T-helper 22 cell (primary cell): ENCODE measurements around the gene TAL2.
A peak's percentile ranks its signal among the peaks of the same experiment; 100 is the strongest.
"Not testable (repeated sequence)": the region's sequence is repeated elsewhere in the genome, so short reads cannot be mapped to it uniquely, and the experiment has no call there.

Source experiments
- DNase-seq: peaks from one replicate; pipeline ENCODE4 v3.0.0-alpha.2; 2020; ENCODE audit warnings: low read depth

The TAL2 gene

GRCh38 chr9:105676351-105676923 lies 14.2 kb downstream of the TAL2 start:
- no peak for DNase-seq

DNA sequence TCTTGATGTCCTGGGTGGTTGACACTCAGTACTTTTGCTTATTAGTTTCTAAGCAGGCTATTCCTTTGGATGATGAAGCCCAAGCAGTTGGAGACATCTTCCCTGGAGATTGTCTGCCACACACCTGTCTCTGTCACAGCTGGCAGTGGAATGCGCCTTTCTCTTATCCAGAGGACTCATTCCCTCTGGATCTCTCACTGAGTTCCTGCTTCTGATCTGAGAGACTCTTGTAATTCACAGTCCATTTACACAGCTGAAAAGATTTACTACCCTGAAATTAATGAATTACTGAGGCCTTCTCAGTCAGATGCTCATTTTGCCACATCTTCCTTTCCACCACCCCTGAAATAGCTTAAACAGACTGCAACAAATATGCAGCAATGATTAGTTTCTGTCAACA lies 15.9 kb downstream of the TAL2 start:
- no peak for DNase-seq

- no peak for DNase-seq
These were observed 16.5 kb downstream of the TAL2 start for GRCh38 chr9:105678781-105679180.

DNA sequence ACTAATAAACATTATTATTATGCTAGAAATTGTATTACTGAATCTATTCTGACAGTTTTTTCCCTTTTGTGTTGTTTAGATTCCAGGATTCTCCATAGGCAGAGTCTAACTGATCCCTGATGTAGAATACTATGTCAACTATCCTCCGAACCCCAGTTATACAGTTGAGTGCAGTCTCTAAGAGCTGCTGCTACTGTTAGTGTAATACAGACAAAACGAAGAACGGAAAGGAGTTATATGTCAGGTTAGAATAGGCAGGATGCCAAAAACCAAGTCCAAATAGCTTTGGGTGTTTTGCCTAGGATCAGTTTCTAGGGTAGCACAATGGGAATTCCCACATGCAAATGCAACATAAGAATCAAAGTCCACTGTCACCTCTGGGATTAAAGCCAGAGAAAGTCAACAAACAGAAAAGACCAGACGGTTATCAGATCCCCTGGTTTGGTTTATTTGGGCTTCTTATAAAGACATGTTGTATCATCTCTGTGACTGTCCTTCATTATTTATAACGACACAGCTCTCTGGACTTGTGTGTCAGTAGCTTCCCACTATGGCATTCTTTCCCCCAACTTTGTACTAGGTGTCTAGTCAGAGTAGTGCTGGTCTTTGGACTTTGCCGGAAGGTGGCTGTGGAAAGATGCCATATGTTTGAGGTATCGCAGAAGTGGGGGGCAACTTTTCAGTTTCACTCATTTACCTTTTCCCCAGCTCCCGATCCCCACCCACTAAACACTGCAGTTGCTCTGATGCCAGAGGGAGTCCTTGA lies 17.2 kb downstream of the TAL2 start:
- no peak for DNase-seq

- no peak for DNase-seq
These were observed 19.1 kb downstream of the TAL2 start for GRCh38 chr9:105681313-105681712.

DNA sequence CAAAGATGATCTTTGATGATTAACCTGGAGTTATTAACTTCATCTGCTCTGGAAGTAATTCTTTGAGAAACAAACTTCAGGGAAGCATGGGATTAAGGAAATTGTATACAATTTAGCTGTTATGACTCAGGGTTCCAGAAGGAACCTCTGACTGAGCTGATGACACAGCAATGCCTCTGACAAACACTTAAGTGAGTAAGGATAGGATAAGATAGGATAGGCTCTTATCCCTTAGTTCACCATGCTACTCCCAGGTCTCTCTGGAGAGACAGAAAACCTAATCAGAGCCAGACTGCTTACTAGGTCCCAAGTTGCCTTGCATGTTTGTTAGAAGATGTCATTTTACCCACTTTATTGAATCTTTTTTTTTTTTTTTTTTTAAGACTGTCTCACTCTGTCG lies 19.5 kb downstream of the TAL2 start:
- DNase-seq: no peak

DNA sequence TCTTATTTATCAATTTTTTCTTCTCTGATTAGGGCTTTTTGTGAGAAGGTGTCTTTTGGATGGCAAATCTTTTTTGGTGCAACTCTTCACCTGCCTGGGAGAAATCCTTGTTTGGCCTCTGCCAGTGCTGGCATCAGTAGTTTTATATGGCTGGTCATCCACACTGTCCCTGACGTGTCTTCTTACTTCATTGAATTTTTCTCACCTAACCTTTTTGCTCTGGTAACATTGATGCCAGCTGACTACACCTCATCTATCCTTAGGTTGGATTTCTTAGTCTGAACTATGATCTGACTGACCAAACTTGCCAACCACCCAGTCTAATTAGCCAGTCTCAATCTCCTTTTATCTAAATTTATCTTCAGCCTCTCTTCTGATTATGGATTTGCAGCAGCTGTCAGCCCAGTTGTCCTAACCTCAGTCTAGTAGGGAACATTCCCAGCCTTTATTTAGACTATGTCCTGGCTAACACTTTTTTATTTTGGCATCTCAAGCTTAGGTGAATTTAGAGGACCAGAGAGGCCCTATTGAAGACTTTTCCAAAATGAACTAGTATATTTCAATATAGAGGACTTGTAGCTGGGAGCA lies 21.5 kb downstream of the TAL2 start:
- DNase-seq: no peak

DNA sequence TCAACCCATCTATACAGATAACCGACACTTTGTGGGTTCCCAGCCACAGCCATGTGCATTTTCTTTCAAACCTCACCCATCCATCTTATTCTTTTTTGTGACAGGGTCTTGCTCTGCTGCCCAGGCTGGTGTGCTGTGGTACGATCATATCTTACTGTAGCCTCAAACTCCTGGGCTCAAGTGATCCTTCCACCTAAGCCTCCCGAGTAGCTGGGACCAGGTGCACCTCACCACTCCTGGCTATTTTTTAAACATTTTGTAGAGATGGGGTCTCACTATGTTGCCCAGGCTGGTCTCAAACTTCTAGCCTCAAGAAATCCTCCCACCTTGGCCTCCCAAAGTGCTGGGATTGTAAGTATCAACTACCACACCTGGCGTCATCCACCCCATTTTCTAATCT lies 24.7 kb downstream of the TAL2 start:
- no peak for DNase-seq

GRCh38 chr9:105690742-105691141 lies 28.5 kb downstream of the TAL2 start:
- no peak for DNase-seq

GRCh38 chr9:105693435-105694189 lies 31.4 kb downstream of the TAL2 start:
- no peak for DNase-seq

GRCh38 chr9:105694190-105694847 lies 32.1 kb downstream of the TAL2 start, which contains the start of gene TMEM38B:
Gene TMEM38B (plus strand): TSS chr9:105694541. CDS start chr9:105694661, 120 bp downstream.
- peak; percentile 59 for DNase-seq

DNA sequence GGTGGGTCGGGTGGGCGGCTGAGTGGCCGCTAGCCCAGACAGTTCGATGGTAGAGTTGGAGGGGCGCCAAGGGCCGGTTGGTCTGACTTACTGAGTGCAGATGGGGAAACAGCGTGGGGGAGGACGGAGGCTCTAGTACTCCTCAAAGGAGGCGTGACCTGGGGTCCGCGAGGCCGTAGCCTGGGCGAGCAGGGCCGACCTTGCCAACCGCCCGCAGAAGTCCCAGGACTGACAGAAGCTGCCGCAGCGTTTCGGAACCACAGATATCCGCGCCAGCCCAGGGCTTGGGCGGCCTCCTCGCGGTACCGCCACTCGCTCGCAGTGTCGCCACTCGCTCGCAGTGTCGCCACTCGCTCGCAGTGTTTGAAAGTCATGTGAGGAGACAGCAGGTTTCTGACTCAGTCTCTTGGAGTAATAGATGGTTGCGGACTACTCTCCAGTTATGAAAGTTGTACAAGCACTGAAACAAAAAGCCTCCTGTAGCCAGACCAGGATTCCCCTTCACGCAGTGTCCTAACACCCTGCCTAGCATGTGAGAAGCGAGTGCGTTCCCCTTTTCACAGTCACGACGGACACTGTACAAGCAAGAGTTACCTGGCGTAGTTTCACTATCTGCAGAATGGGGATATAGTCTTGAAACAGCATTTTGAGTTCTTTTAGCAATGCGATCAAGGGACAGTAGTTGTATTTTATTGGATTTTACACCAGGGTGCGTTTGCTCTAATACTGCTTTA lies 32.8 kb downstream of the TAL2 start:
- DNase-seq: peak; percentile 11

DNA sequence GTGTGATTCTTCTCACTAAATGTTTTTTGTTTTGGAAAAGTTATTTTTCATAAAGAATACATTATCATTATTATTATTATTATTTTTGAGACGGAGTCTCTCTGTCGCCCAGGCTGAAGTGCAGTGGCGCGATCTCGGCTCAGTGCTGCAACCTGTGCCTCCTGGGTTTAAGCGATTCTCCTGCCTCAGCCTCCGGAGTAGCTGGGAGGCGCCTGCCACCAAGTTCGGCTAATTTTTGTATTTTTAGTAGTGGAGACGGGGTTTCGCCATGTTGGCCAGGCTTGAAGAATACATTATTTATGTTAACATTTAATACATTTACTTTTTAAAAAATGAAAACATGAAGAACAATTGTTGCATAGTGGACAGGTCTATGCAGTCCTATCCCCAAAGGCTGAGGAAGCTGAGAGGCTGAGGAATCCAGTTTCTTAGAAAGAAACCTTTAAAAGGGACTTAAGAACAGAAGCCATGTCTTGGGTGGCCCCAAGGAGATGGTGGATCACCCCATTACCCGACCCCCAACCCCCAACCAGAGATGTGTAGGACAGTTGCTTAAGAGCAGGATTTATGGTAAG lies 34.0 kb downstream of the TAL2 start:
- DNase-seq: no peak

DNA sequence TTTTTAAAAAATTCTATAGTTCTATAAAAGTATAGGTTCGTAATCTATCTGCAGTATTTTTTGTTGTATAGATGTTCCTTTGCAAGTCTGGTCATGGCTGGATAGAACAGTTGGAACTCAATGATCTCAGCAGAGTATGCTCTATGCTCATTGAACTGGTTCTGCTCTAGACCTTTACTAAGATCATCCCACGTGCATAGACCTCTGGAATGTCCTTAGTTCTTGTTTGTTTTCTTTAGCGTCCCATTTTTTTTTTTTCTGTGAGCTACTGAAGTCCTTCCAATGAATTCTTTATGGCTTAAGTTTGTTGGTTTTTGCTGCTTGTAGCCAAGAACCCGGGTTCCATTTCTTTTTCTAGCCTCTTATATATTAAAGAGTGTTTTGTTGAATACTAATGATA lies 35.6 kb downstream of the TAL2 start:
- DNase-seq: no peak

- DNase-seq: no peak
These were observed 36.2 kb downstream of the TAL2 start for GRCh38 chr9:105698348-105698870.

GRCh38 chr9:105700668-105701067 lies 38.4 kb downstream of the TAL2 start:
- no peak for DNase-seq

GRCh38 chr9:105701145-105701544 lies 38.9 kb downstream of the TAL2 start:
- DNase-seq: no peak

GRCh38 chr9:105702207-105702606 lies 40.0 kb downstream of the TAL2 start:
- DNase-seq: no peak

GRCh38 chr9:105703638-105704037 lies 41.4 kb downstream of the TAL2 start:
- not testable (repeated sequence) for DNase-seq

- no peak for DNase-seq
These were observed 43.9 kb downstream of the TAL2 start for GRCh38 chr9:105706156-105706555.

GRCh38 chr9:105708405-105708804 lies 46.1 kb downstream of the TAL2 start:
- DNase-seq: no peak
